GM23338 (cell line): ENCODE results near the gene OR51A4. TPM values are rescaled to one million over a fixed set of nuclear protein-coding genes. Genes with fewer than 3 reads are reported as not detected.

Source experiments
- ATAC-seq: fragments of 200-7000 bp; cut with Tn5 transposase; 3 replicates; pipeline ENCODE4 v1.9.1; 2020
- DNase-seq: peaks from one replicate; pipeline ENCODE4 v3.0.0-alpha.2; 2015; ENCODE audit warnings: low spot score
- H2AFZ ChIP-seq: fragments of 200-600 bp; sonication (generic); 2 replicates; pipeline ENCODE4 v1.8.0; 2016; ENCODE audit warnings: antibody characterized with exemption, mild to moderate bottlenecking, moderate library complexity
- H3F3A ChIP-seq: fragments of 200-600 bp; sonication (generic); replicated peaks from 2 replicates; pipeline ENCODE4 v1.8.0; 2017; ENCODE audit warnings: antibody characterized with exemption, mixed run types, low read depth
- H3K27ac ChIP-seq: fragments of 200-600 bp; sonication (generic); 2 replicates; pipeline ENCODE4 v1.6.1; 2016; ENCODE audit warnings: low read depth
- H3K27me3 ChIP-seq: fragments of 200-600 bp; sonication (generic); 2 replicates; pipeline ENCODE4 v1.8.0; 2016; ENCODE audit warnings: mild to moderate bottlenecking, mixed run types, moderate library complexity; ENCODE audit not compliant: insufficient read depth
- H3K36me3 ChIP-seq: fragments of 200-600 bp; sonication (generic); 2 replicates; pipeline ENCODE4 v1.8.0; 2016; ENCODE audit warnings: mild to moderate bottlenecking; ENCODE audit not compliant: insufficient read depth
- H3K4me1 ChIP-seq: fragments of 200-600 bp; sonication (generic); 2 replicates; pipeline ENCODE4 v1.8.0; 2016; ENCODE audit warnings: mild to moderate bottlenecking, moderate library complexity; ENCODE audit not compliant: insufficient read depth
- H3K4me2 ChIP-seq: fragments of 200-600 bp; sonication (generic); 2 replicates; pipeline ENCODE4 v1.7.1; 2017; ENCODE audit warnings: mixed run types
- H3K4me3 ChIP-seq: fragments of 200-600 bp; sonication (generic); 2 replicates; pipeline ENCODE4 v1.6.1; 2016; ENCODE audit warnings: mixed run types
- H3K79me2 ChIP-seq: fragments of 200-600 bp; sonication (generic); replicated peaks from 2 replicates; pipeline ENCODE4 v1.8.0; 2017; ENCODE audit warnings: mild to moderate bottlenecking; ENCODE audit not compliant: insufficient read depth
- H3K9me2 ChIP-seq: fragments of 200-600 bp; sonication (generic); 2 replicates; pipeline ENCODE4 v1.8.0; 2017; ENCODE audit not compliant: insufficient read depth
- H4K20me1 ChIP-seq: fragments of 200-600 bp; sonication (generic); replicated peaks from 2 replicates; pipeline ENCODE4 v1.8.0; 2017; ENCODE audit warnings: mild to moderate bottlenecking; ENCODE audit not compliant: insufficient read depth
- H3K27ac Mint-ChIP-seq: 2 replicates; pipeline ENCODE4 v1.8.0; 2020; ENCODE audit warnings: inconsistent platforms, mild to moderate bottlenecking, moderate library complexity, mixed read lengths
- H3K27me3 Mint-ChIP-seq: 3 replicates; pipeline ENCODE4 v1.8.0; 2022; ENCODE audit warnings: low read depth, mild to moderate bottlenecking, moderate library complexity, mixed read lengths, inconsistent platforms; ENCODE audit not compliant: insufficient read depth, poor library complexity
- H3K36me3 Mint-ChIP-seq: 3 replicates; pipeline ENCODE4 v1.8.0; 2021; ENCODE audit warnings: low read depth, mild to moderate bottlenecking, inconsistent platforms, moderate library complexity, mixed read lengths
- H3K4me1 Mint-ChIP-seq: 3 replicates; pipeline ENCODE4 v1.8.0; 2020; ENCODE audit warnings: mild to moderate bottlenecking, inconsistent platforms, mixed read lengths
- H3K4me3 Mint-ChIP-seq: 3 replicates; pipeline ENCODE4 v1.8.0; 2021; ENCODE audit warnings: moderate library complexity, mild to moderate bottlenecking, inconsistent platforms, mixed read lengths
- H3K9me3 Mint-ChIP-seq: 3 replicates; pipeline ENCODE4 v1.8.0; 2020; ENCODE audit warnings: moderate library complexity, mild to moderate bottlenecking, inconsistent platforms, mixed read lengths
- CREB1 ChIP-seq: fragments of 250-450 bp; sonication (Bioruptor Pico); IDR thresholded peaks from 2 replicates; pipeline ENCODE4 v1.5.0; 2020; ENCODE audit warnings: low read depth, mild to moderate bottlenecking, moderate library complexity
- CTCF ChIP-seq, 2 experiments: fragments of 200-600 bp in 1 of 2; sonication (generic) in 1 of 2; conservative IDR thresholded peaks; 2 replicates each; pipeline versions ENCODE4 v1.5.1 to v1.6.1; 2016 to 2017; ENCODE audit warnings: antibody characterized with exemption in 2 of 2, low read depth in 2 of 2, mild to moderate bottlenecking in 2 of 2, moderate library complexity in 1 of 2
- ETS1 ChIP-seq: IDR thresholded peaks from 2 replicates; pipeline ENCODE4 v1.6.1; 2016; ENCODE audit warnings: antibody characterized with exemption
- EZH2 ChIP-seq: fragments of 200-600 bp; sonication (generic); IDR thresholded peaks from one replicate; pipeline ENCODE4 v1.8.0; 2017; ENCODE audit warnings: antibody characterized with exemption, mild to moderate bottlenecking, low read depth; ENCODE audit not compliant: unreplicated experiment
- EZH2phosphoT487 ChIP-seq: fragments of 200-600 bp; sonication (generic); IDR thresholded peaks from one replicate; pipeline ENCODE4 v1.8.1; 2018; ENCODE audit warnings: antibody characterized with exemption; ENCODE audit not compliant: unreplicated experiment
- NANOG ChIP-seq: IDR thresholded peaks from 2 replicates; pipeline ENCODE4 v1.6.1; 2016; ENCODE audit warnings: antibody characterized with exemption, borderline replicate concordance
- POLR2AphosphoS5 ChIP-seq: IDR thresholded peaks from 2 replicates; pipeline ENCODE4 v1.6.1; 2016; ENCODE audit warnings: antibody characterized with exemption, low read depth
- REST ChIP-seq: IDR thresholded peaks from one replicate; pipeline ENCODE4 v1.6.1; 2018; ENCODE audit warnings: antibody characterized with exemption; ENCODE audit not compliant: unreplicated experiment
- ZNF114 ChIP-seq: fragments of 250-450 bp; sonication (Bioruptor Pico); IDR thresholded peaks from 2 replicates; pipeline ENCODE4 v1.5.0; 2020; ENCODE audit warnings: mild to moderate bottlenecking, moderate library complexity
- ZNF331 ChIP-seq: fragments of 250-450 bp; sonication (Bioruptor Pico); IDR thresholded peaks from 2 replicates; pipeline ENCODE4 v1.5.0; 2020; ENCODE audit warnings: low read depth, mild to moderate bottlenecking, moderate library complexity
- ZNF462 ChIP-seq: fragments of 250-450 bp; sonication (Bioruptor Pico); IDR thresholded peaks from 2 replicates; pipeline ENCODE4 v1.5.0; 2020; ENCODE audit warnings: mild to moderate bottlenecking, moderate library complexity
- polyA plus RNA-seq: library from polyadenylated mRNA; unstranded; fragments of >200 nt; fragmentation: Nextera tagmentation; extraction: Ambion mirVana; gene quantifications from 2 replicates; pipeline ENCODE4 v1.2.1, GENCODE V29; 2016
- total RNA-seq: library from RNA; depleted of rRNA; stranded (reverse); fragments of >200 nt; shearing (Covaris generic); gene quantifications from 2 replicates; pipeline ENCODE4 v1.2.3, GENCODE V29; 2014

Gene OR51A4
- total and polyA plus RNA-seq, 2 experiments from 2014 or later: not detected

- TF ChIP-seq CTCF (conservative IDR thresholded peaks at IDR 0.05; ENCODE audit: low read depth in 2 of 2) (no peak), NANOG (no peak), POLR2AphosphoS5 (no peak), CREB1 (no peak), EZH2 (no peak), ETS1 (no peak), ZNF114 (CRISPR knock-in tag) (no peak), EZH2phosphoT487 (no peak), REST (no peak)
Observed at GRCh38 chr11:4936745-4937144, 10.7 kb downstream of the OR51A4 start (continued).

GRCh38 chr11:4932751-4933150 lies 14.7 kb downstream of the OR51A4 start:
- H4K20me1 ChIP-seq: no peaks in the 10 kb centered on the region
- Mint-ChIP-seq H3K9me3 (no peaks in the 10 kb centered on the region), H3K4me1 (no peaks in the 10 kb centered on the region), H3K27ac (no peak overlapping the region), H3K4me3 (no peak overlapping the region), H3K27me3 (no peaks in the 10 kb centered on the region), H3K36me3 (no peaks in the 10 kb centered on the region)
- no peaks in the 10 kb centered on the region for H3F3A ChIP-seq
- no peaks in the 10 kb centered on the region for H3K4me1 ChIP-seq
- no peaks in the 10 kb centered on the region; the same call in 1 of the 2 replicates for H3K9me2 ChIP-seq
- H3K4me3 ChIP-seq: no peak overlapping the region
- no peak overlapping the region for H2AFZ ChIP-seq
- no peaks in the 10 kb centered on the region for H3K79me2 ChIP-seq
- DNase-seq: no peak
- no peaks in the 10 kb centered on the region for H3K27me3 ChIP-seq
- no peak overlapping the region for H3K27ac ChIP-seq
- no peak for ATAC-seq
- H3K4me2 ChIP-seq: no peak overlapping the region
- H3K36me3 ChIP-seq: no peaks in the 10 kb centered on the region
- TF ChIP-seq EZH2: no peak
- TF ChIP-seq ZNF462 (CRISPR knock-in tag): no peak
- no peak for TF ChIP-seq CTCF (conservative IDR thresholded peaks at IDR 0.05; ENCODE audit: low read depth in 2 of 2)
- TF ChIP-seq ZNF331 (CRISPR knock-in tag): no peak
